Neural progenitor cell (in vitro differentiated cells): Measurements from ENCODE around the gene WIZ. TPM values are rescaled to one million over a fixed set of nuclear protein-coding genes. Genes with fewer than 3 reads are reported as not detected.

Experiments
- DNase-seq: peaks from one replicate; pipeline ENCODE4 v3.0.0-alpha.2; 2016; ENCODE audit warnings: low spot score
- H2AFZ ChIP-seq: fragments of 200-600 bp; sonication (generic); replicated peaks from 2 replicates; pipeline ENCODE4 v1.6.1; 2016; ENCODE audit warnings: antibody characterized with exemption
- H3F3A ChIP-seq: fragments of 200-600 bp; sonication (generic); 2 replicates; pipeline ENCODE4 v1.6.1; 2016; ENCODE audit warnings: antibody characterized with exemption, low read depth
- H3K27ac ChIP-seq: fragments of 200-600 bp; sonication (generic); 2 replicates; pipeline ENCODE4 v1.5.1; 2016; ENCODE audit warnings: mild to moderate bottlenecking
- H3K27me3 ChIP-seq: fragments of 200-600 bp; sonication (generic); 2 replicates; pipeline ENCODE4 v1.6.1; 2016; ENCODE audit warnings: mild to moderate bottlenecking, moderate library complexity
- H3K36me3 ChIP-seq: fragments of 200-600 bp; sonication (generic); 2 replicates; pipeline ENCODE4 v1.5.1; 2016
- H3K4me1 ChIP-seq: fragments of 200-600 bp; sonication (generic); 2 replicates; pipeline ENCODE4 v1.6.1; 2016; ENCODE audit warnings: mixed run types
- H3K4me2 ChIP-seq: fragments of 200-600 bp; sonication (generic); 2 replicates; pipeline ENCODE4 v1.6.1; 2016
- H3K4me3 ChIP-seq: fragments of 200-600 bp; sonication (generic); 2 replicates; pipeline ENCODE4 v1.5.1; 2016
- H3K79me2 ChIP-seq: fragments of 200-600 bp; sonication (generic); 2 replicates; pipeline ENCODE4 v1.6.1; 2016; ENCODE audit warnings: low read depth
- H3K9ac ChIP-seq: fragments of 200-600 bp; sonication (generic); 2 replicates; pipeline ENCODE4 v1.6.1; 2016
- H3K9me3 ChIP-seq: fragments of 200-600 bp; sonication (generic); 2 replicates; pipeline ENCODE4 v1.5.1; 2016; ENCODE audit warnings: low read depth
- H4K20me1 ChIP-seq: fragments of 200-600 bp; sonication (generic); 2 replicates; pipeline ENCODE4 v1.6.1; 2016; ENCODE audit warnings: low read depth
- H3K27ac Mint-ChIP-seq: 3 replicates; pipeline ENCODE4 v1.8.0; 2021; ENCODE audit warnings: mixed read lengths
- H3K27me3 Mint-ChIP-seq: 2 replicates; pipeline ENCODE4 v1.8.0; 2022; ENCODE audit warnings: low read depth, mild to moderate bottlenecking, inconsistent platforms, moderate library complexity, mixed read lengths; ENCODE audit not compliant: insufficient read depth
- H3K36me3 Mint-ChIP-seq: 3 replicates; pipeline ENCODE4 v1.8.0; 2021; ENCODE audit warnings: mixed read lengths
- H3K4me1 Mint-ChIP-seq: 3 replicates; pipeline ENCODE4 v1.8.0; 2021; ENCODE audit warnings: mixed read lengths
- H3K4me3 Mint-ChIP-seq: 3 replicates; pipeline ENCODE4 v1.8.0; 2021; ENCODE audit warnings: mild to moderate bottlenecking, moderate library complexity, mixed read lengths
- H3K9me3 Mint-ChIP-seq: 3 replicates; pipeline ENCODE4 v1.8.0; 2020; ENCODE audit warnings: mixed read lengths
- EZH2 ChIP-seq: fragments of 200-600 bp; sonication (generic); IDR thresholded peaks from 2 replicates; pipeline ENCODE4 v1.6.1; 2017; ENCODE audit warnings: antibody characterized with exemption, mild to moderate bottlenecking, moderate library complexity
- EZH2phosphoT487 ChIP-seq: fragments of 200-600 bp; sonication (generic); IDR thresholded peaks from 2 replicates; pipeline ENCODE4 v1.6.1; 2017; ENCODE audit warnings: antibody characterized with exemption
- total RNA-seq: library from RNA; depleted of rRNA; stranded (reverse); fragments of >200 nt; gene quantifications from 2 replicates; pipeline ENCODE4 v1.2.3, GENCODE V29; 2015; ENCODE audit warnings: low replicate concordance
- TF ChIP-seq, protein P1 (sequence below): fragments of 200-600 bp; sonication (generic); IDR thresholded peaks from 2 replicates; pipeline ENCODE4 v1.5.1; 2017; ENCODE audit warnings: antibody characterized with exemption, mild to moderate bottlenecking

WIZ gene
- total RNA-seq, 1 donor from 2014 or later: 9.1 TPM

DNA sequence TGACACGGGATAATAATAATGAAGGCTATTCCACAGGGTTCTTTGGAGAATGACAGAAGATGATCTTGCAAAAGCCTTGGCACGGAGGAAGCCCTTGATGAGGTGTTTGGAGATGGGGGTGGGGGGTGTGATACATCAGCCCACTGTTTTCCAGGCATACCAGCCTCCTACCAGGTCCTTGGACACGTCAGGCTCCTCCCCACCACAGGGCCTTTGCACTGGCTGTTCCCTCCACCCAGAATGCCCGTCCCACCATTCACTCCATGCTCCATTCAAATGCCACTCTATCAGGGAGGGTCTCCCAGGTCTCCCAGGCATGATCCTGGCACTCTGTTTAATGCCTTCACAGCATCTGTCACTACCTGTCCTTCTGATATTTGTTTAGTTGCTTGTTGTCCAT, 2.7 kb downstream of the WIZ start:
- no peak overlapping the region for H3K4me2 ChIP-seq
- peaks cover 11% of the 10 kb centered on the region for H3K4me1 Mint-ChIP-seq

DNA sequence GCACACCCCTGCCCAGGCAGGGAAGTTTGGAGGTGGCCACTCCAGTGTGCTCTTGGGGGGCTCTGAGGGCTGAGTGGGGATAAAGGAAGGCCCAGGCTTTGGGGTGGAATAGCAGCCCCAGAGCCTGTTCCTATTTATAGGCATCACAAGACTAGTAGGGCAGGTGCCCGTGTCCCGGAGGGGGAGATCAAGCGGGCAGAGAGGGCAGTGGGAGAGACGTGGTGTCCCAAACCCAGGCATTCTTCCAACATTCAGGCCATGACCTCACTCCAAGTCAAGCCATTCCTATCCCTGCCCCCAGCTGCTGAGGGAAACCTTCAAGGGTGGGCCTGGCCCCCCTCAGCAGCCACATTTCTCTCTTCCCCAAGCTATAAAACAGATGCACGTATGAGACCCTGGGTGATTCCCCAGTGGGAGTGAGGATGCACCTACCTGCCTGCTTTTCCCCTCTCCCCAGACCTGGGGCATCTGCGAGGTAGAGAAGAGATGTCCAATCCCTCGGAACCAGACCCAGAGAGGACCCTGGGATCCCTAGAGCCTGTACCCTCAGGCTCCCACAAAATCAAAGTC, 3.9 kb downstream of the WIZ start:
- H3K4me1 ChIP-seq: peaks cover 7% of the 10 kb centered on the region
- Mint-ChIP-seq H3K27me3 (peaks cover 19% of the 10 kb centered on the region), H3K36me3 (peaks cover 2% of the 10 kb centered on the region), H3K4me3 (no peak overlapping the region), H3K4me1 (peaks cover 11% of the 10 kb centered on the region), H3K9me3 (no peaks in the 10 kb centered on the region), H3K27ac (no peak overlapping the region)
- TF ChIP-seq EZH2 (no peak), EZH2phosphoT487 (no peak)
- TF ChIP-seq, protein P1, sequence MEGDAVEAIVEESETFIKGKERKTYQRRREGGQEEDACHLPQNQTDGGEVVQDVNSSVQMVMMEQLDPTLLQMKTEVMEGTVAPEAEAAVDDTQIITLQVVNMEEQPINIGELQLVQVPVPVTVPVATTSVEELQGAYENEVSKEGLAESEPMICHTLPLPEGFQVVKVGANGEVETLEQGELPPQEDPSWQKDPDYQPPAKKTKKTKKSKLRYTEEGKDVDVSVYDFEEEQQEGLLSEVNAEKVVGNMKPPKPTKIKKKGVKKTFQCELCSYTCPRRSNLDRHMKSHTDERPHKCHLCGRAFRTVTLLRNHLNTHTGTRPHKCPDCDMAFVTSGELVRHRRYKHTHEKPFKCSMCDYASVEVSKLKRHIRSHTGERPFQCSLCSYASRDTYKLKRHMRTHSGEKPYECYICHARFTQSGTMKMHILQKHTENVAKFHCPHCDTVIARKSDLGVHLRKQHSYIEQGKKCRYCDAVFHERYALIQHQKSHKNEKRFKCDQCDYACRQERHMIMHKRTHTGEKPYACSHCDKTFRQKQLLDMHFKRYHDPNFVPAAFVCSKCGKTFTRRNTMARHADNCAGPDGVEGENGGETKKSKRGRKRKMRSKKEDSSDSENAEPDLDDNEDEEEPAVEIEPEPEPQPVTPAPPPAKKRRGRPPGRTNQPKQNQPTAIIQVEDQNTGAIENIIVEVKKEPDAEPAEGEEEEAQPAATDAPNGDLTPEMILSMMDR: no peak
- H3K79me2 ChIP-seq: no peaks in the 10 kb centered on the region
- no peaks in the 10 kb centered on the region for H3K9me3 ChIP-seq
- no peak overlapping the region for H3K4me3 ChIP-seq
- peaks cover 21% of the 10 kb centered on the region for H3F3A ChIP-seq
- no peak overlapping the region for H3K27ac ChIP-seq
- H3K9ac ChIP-seq: no peak overlapping the region
- no peaks in the 10 kb centered on the region for H3K36me3 ChIP-seq
- H3K27me3 ChIP-seq: no peaks in the 10 kb centered on the region
- H2AFZ ChIP-seq: no peak overlapping the region
- no peak overlapping the region for H3K4me2 ChIP-seq
- no peaks in the 10 kb centered on the region for H4K20me1 ChIP-seq
- no peak for DNase-seq

More for the DNA sequence above, 2.7 kb downstream of the WIZ start:
- H3K27ac ChIP-seq: no peak overlapping the region
- no peak overlapping the region for H3K9ac ChIP-seq
- Mint-ChIP-seq H3K27me3 (peaks cover 19% of the 10 kb centered on the region), H3K9me3 (no peaks in the 10 kb centered on the region), H3K27ac (no peak overlapping the region), H3K4me3 (peak overlapping the region; percentile 48), H3K36me3 (peaks cover 2% of the 10 kb centered on the region)
- TF ChIP-seq, protein P1: no peak
- no peak for TF ChIP-seq EZH2
- no peak for TF ChIP-seq EZH2phosphoT487
- H3K79me2 ChIP-seq: no peaks in the 10 kb centered on the region
- no peak for DNase-seq
- no peaks in the 10 kb centered on the region for H3K27me3 ChIP-seq
- no peaks in the 10 kb centered on the region for H3K36me3 ChIP-seq
- H3F3A ChIP-seq: peaks cover 33% of the 10 kb centered on the region
- no peaks in the 10 kb centered on the region for H3K9me3 ChIP-seq
- peaks cover 7% of the 10 kb centered on the region for H3K4me1 ChIP-seq
- no peaks in the 10 kb centered on the region for H4K20me1 ChIP-seq
- H2AFZ ChIP-seq: no peak overlapping the region
- H3K4me3 ChIP-seq: no peak overlapping the region

GRCh38 chr19:15445227-15445605, 4.5 kb downstream of the WIZ start:
- Histone ChIP-seq H3K36me3 (no peaks in the 10 kb centered on the region), H2AFZ (no peak overlapping the region), H3K79me2 (no peaks in the 10 kb centered on the region), H4K20me1 (no peaks in the 10 kb centered on the region), H3K4me2 (no peak overlapping the region), H3F3A (peaks cover 14% of the 10 kb centered on the region), H3K9ac (no peak overlapping the region), H3K4me3 (no peak overlapping the region), H3K27ac (no peak overlapping the region), H3K9me3 (no peaks in the 10 kb centered on the region), H3K27me3 (no peaks in the 10 kb centered on the region), H3K4me1 (peaks cover 7% of the 10 kb centered on the region)
- H3K27ac Mint-ChIP-seq: no peak overlapping the region
- H3K27me3 Mint-ChIP-seq: peaks cover 14% of the 10 kb centered on the region
- H3K4me1 Mint-ChIP-seq: peaks cover 9% of the 10 kb centered on the region
- no peak for DNase-seq
- no peaks in the 10 kb centered on the region for H3K9me3 Mint-ChIP-seq
- TF ChIP-seq EZH2 (no peak), EZH2phosphoT487 (no peak)
- TF ChIP-seq, protein P1: no peak
- no peak overlapping the region for H3K4me3 Mint-ChIP-seq
- H3K36me3 Mint-ChIP-seq: peaks cover under 1% of the 10 kb centered on the region
